Astrocyte (in vitro differentiated cells and primary cell): ENCODE measurements around the gene KCNQ1OT1. TPM values are rescaled to one million over a fixed set of nuclear protein-coding genes. Genes with fewer than 3 reads are reported as not detected.

Source experiments
- DNase-seq: peaks from one replicate; pipeline ENCODE4 v3.0.0-alpha.2; 2010; ENCODE audit warnings: low read depth
- FAIRE-seq: peaks from 2 replicates; lab custom pipeline; 2011; peaks lifted over from hg19 to GRCh38; lab: Jason Lieb, UNC
- H2AFZ ChIP-seq: 2 replicates; pipeline ENCODE4 v1.6.0; 2012; ENCODE audit warnings: low read depth, low read length, inconsistent platforms
- H3K27ac ChIP-seq: 2 replicates; pipeline ENCODE4 v1.5.1; 2011; ENCODE audit warnings: low read depth, low read length, inconsistent platforms
- H3K27me3 ChIP-seq: 2 replicates; pipeline ENCODE4 v1.6.0; 2011; ENCODE audit warnings: low read length, inconsistent platforms; ENCODE audit not compliant: insufficient read depth
- H3K36me3 ChIP-seq: 2 replicates; pipeline ENCODE4 v1.5.1; 2011; ENCODE audit warnings: low read length, inconsistent platforms; ENCODE audit not compliant: insufficient read depth
- H3K4me1 ChIP-seq: 2 replicates; pipeline ENCODE4 v1.5.1; 2011; ENCODE audit warnings: low read length, inconsistent platforms; ENCODE audit not compliant: insufficient read depth
- H3K4me2 ChIP-seq: 2 replicates; pipeline ENCODE4 v1.6.0; 2012; ENCODE audit warnings: low read length, inconsistent platforms
- H3K4me3 ChIP-seq: 2 replicates; pipeline ENCODE4 v1.5.1; 2011; ENCODE audit warnings: low read depth, mild to moderate bottlenecking, low read length, inconsistent platforms; ENCODE audit not compliant: insufficient read depth
- H3K79me2 ChIP-seq: 2 replicates; pipeline ENCODE4 v1.6.0; 2012; ENCODE audit warnings: mild to moderate bottlenecking, low read length, inconsistent platforms; ENCODE audit not compliant: insufficient read depth
- H3K9ac ChIP-seq: 2 replicates; pipeline ENCODE4 v1.6.0; 2012; ENCODE audit warnings: mild to moderate bottlenecking, low read length, inconsistent platforms
- H3K9me3 ChIP-seq: 2 replicates; pipeline ENCODE4 v1.5.1; 2012; ENCODE audit warnings: low read depth, mild to moderate bottlenecking, low read length, inconsistent platforms; ENCODE audit not compliant: insufficient read depth
- H4K20me1 ChIP-seq: 2 replicates; pipeline ENCODE4 v1.6.0; 2012; ENCODE audit warnings: low read length, inconsistent platforms; ENCODE audit not compliant: insufficient read depth
- H3K27ac Mint-ChIP-seq: one replicate; pipeline ENCODE4 v1.8.0; 2021; ENCODE audit warnings: mild to moderate bottlenecking, mixed read lengths; ENCODE audit not compliant: unreplicated experiment
- H3K27me3 Mint-ChIP-seq: one replicate; pipeline ENCODE4 v1.8.0; 2021; ENCODE audit warnings: low read depth, mixed read lengths; ENCODE audit not compliant: unreplicated experiment
- H3K36me3 Mint-ChIP-seq: one replicate; pipeline ENCODE4 v1.8.0; 2021; ENCODE audit warnings: low read depth, mixed read lengths; ENCODE audit not compliant: unreplicated experiment
- H3K4me1 Mint-ChIP-seq: one replicate; pipeline ENCODE4 v1.8.0; 2021; ENCODE audit warnings: low read depth, mixed read lengths; ENCODE audit not compliant: unreplicated experiment
- H3K4me3 Mint-ChIP-seq: one replicate; pipeline ENCODE4 v1.8.0; 2021; ENCODE audit warnings: mild to moderate bottlenecking, moderate library complexity, mixed read lengths; ENCODE audit not compliant: unreplicated experiment
- H3K9me3 Mint-ChIP-seq: one replicate; pipeline ENCODE4 v1.8.0; 2021; ENCODE audit warnings: mild to moderate bottlenecking, mixed read lengths; ENCODE audit not compliant: unreplicated experiment
- CTCF ChIP-seq: IDR thresholded peaks from 2 replicates; pipeline ENCODE4 v1.5.1; 2011; ENCODE audit warnings: low read depth, mild to moderate bottlenecking, inconsistent platforms, low read length, moderate library complexity; ENCODE audit not compliant: insufficient read depth
- EZH2 ChIP-seq: IDR thresholded peaks from 2 replicates; pipeline ENCODE4 v1.6.1; 2012; ENCODE audit warnings: mild to moderate bottlenecking, low read length, inconsistent platforms; ENCODE audit not compliant: insufficient read depth
- total RNA-seq: library from RNA; stranded (reverse); gene quantifications from 2 replicates; pipeline ENCODE4 v1.2.1, GENCODE V29; 2021

Gene KCNQ1OT1
- total RNA-seq, 1 donor from 2014 or later: 2.5 TPM

- no peak overlapping the region for H3K9ac ChIP-seq
- no peak overlapping the region for H3K4me3 ChIP-seq
- Mint-ChIP-seq H3K27ac (no peak overlapping the region), H3K4me3 (no peak overlapping the region), H3K36me3 (peaks cover 2% of the 10 kb centered on the region), H3K27me3 (peaks cover 5% of the 10 kb centered on the region), H3K9me3 (no peaks in the 10 kb centered on the region), H3K4me1 (peaks cover 22% of the 10 kb centered on the region)
- H4K20me1 ChIP-seq: peaks cover 86% of the 10 kb centered on the region
- no peak for DNase-seq
- no peak overlapping the region for H3K27ac ChIP-seq
- peaks cover 59% of the 10 kb centered on the region for H3K79me2 ChIP-seq
- no peaks in the 10 kb centered on the region for H3K36me3 ChIP-seq
- TF ChIP-seq CTCF (no peak), EZH2 (no peak)
- no peak overlapping the region for H2AFZ ChIP-seq
- no peaks in the 10 kb centered on the region for H3K4me1 ChIP-seq
- no peaks in the 10 kb centered on the region for H3K9me3 ChIP-seq
- no peak overlapping the region for H3K4me2 ChIP-seq
- no peak for FAIRE-seq
- H3K27me3 ChIP-seq: no peaks in the 10 kb centered on the region
Measured at GRCh38 chr11:2678396-2678795, 21.4 kb downstream of the KCNQ1OT1 start.

GRCh38 chr11:2677127-2677526 lies 22.7 kb downstream of the KCNQ1OT1 start:
- Histone ChIP-seq H3K79me2 (peaks cover 58% of the 10 kb centered on the region), H3K9me3 (no peaks in the 10 kb centered on the region), H3K27ac (no peak overlapping the region), H4K20me1 (peaks cover 86% of the 10 kb centered on the region), H2AFZ (no peak overlapping the region), H3K9ac (no peak overlapping the region), H3K27me3 (no peaks in the 10 kb centered on the region), H3K4me1 (no peaks in the 10 kb centered on the region), H3K36me3 (no peaks in the 10 kb centered on the region), H3K4me2 (no peak overlapping the region), H3K4me3 (no peak overlapping the region)
- FAIRE-seq (no peak), DNase-seq (no peak)
- peaks cover 5% of the 10 kb centered on the region for H3K27me3 Mint-ChIP-seq
- peaks cover 2% of the 10 kb centered on the region for H3K36me3 Mint-ChIP-seq
- peaks cover 21% of the 10 kb centered on the region for H3K4me1 Mint-ChIP-seq
- no peak overlapping the region for H3K4me3 Mint-ChIP-seq
- no peak overlapping the region for H3K27ac Mint-ChIP-seq
- no peaks in the 10 kb centered on the region for H3K9me3 Mint-ChIP-seq
- TF ChIP-seq CTCF: no peak
- TF ChIP-seq EZH2: no peak

- Histone ChIP-seq H3K27ac (no peak overlapping the region), H3K4me2 (no peak overlapping the region), H4K20me1 (peaks cover 86% of the 10 kb centered on the region), H3K4me1 (no peaks in the 10 kb centered on the region), H2AFZ (no peak overlapping the region), H3K9ac (no peak overlapping the region), H3K79me2 (peaks cover 51% of the 10 kb centered on the region), H3K27me3 (no peaks in the 10 kb centered on the region), H3K36me3 (no peaks in the 10 kb centered on the region), H3K4me3 (no peak overlapping the region), H3K9me3 (no peaks in the 10 kb centered on the region)
- H3K4me3 Mint-ChIP-seq: no peak overlapping the region
- TF ChIP-seq EZH2: no peak
- TF ChIP-seq CTCF: no peak
- no peak overlapping the region for H3K27ac Mint-ChIP-seq
- H3K4me1 Mint-ChIP-seq: peaks cover 14% of the 10 kb centered on the region
- H3K27me3 Mint-ChIP-seq: no peaks in the 10 kb centered on the region
- FAIRE-seq: no peak
- DNase-seq: no peak
- H3K36me3 Mint-ChIP-seq: peaks cover 1% of the 10 kb centered on the region
- H3K9me3 Mint-ChIP-seq: no peaks in the 10 kb centered on the region
Measured at GRCh38 chr11:2675540-2675939, 24.3 kb downstream of the KCNQ1OT1 start.
